Subcutaneous adipose tissue (tissue), 4 donors: ENCODE results near the gene COL7A1. TPM values are rescaled to one million over a fixed set of nuclear protein-coding genes. Genes with fewer than 3 reads are reported as not detected.

Source experiments
- total RNA-seq, 4 donors: library from RNA; depleted of rRNA; stranded (reverse); fragments of >200 nt; gene quantifications; one replicate each; pipeline ENCODE4 v1.1.0, GENCODE V29; 2016
- TF ChIP-seq, protein P1 (sequence below): fragments of 450-650 bp; IDR thresholded peaks from one replicate; pipeline ENCODE4 v1.5.1; 2016; ENCODE audit warnings: low read depth, mild to moderate bottlenecking, control low read depth, antibody characterized with exemption, moderate library complexity

The COL7A1 gene
- total RNA-seq, 4 donors from 2014 or later, result 0.16 to 1.5 (median 0.59) TPM

DNA sequence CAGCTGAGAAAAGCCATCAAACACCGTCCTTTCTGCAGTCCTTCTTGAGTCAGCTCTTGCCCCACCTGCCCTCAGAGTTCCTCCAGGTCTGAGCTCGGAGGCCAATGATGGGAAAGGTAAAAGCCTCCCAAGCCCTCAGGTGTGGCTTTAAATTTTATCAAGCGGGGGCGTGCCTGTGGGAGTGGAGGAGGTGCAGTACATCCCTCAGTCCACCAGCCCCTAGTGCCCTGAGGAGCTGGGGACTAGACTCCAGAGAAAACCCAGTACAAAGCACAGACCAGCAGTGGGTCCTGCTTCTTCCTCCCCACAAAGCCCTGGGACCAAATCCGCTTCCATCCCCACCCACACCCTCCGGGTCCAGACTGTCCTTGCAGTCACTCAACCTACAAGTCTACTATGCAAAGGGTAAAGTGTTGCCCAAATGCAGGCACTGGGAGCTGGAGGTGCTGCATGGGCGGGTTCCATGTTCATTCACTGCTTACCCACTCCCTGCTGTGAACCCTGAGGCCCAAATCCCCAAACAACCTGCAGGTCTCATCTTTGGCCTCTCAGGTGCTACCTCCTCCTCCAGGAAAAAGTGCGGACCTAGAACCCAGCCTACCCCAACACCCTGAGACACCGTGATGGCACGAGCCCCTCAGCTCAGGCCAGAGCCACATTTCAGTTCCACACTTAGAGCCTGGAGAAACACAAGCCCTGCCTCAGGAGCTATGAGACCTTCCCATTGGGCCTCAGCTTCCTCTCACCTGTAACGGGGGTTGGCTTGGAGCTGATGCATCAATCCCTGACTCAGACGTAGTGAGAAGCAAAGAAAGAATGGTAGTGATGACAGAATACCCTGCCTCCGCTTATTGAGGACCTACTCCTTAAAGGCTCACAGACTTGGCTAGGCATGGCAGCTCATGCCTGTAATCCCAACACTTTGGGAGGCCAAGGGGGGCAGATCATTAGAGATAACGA lies 41.0 kb downstream of the COL7A1 start:
- TF ChIP-seq, protein P1, sequence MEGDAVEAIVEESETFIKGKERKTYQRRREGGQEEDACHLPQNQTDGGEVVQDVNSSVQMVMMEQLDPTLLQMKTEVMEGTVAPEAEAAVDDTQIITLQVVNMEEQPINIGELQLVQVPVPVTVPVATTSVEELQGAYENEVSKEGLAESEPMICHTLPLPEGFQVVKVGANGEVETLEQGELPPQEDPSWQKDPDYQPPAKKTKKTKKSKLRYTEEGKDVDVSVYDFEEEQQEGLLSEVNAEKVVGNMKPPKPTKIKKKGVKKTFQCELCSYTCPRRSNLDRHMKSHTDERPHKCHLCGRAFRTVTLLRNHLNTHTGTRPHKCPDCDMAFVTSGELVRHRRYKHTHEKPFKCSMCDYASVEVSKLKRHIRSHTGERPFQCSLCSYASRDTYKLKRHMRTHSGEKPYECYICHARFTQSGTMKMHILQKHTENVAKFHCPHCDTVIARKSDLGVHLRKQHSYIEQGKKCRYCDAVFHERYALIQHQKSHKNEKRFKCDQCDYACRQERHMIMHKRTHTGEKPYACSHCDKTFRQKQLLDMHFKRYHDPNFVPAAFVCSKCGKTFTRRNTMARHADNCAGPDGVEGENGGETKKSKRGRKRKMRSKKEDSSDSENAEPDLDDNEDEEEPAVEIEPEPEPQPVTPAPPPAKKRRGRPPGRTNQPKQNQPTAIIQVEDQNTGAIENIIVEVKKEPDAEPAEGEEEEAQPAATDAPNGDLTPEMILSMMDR, result no peak

DNA sequence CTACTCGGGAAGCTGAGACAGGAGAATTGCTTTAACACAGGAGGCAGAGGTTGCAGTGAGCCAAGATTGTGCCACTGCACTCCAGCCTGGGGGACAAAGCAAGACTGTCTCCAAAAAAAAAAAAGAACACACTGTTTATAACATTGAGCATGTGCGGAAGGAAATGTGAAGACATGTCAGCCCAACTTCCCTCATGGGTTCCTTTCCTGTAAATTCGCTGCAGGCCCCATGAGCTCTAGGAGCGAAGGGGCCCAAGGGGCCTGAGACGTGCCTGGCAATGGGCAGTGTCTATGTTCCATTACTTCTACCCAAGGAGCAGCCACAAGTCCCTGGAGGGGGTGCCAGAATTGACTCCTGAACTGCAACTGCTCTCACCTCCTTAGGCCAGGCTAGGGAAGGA lies 41.8 kb downstream of the COL7A1 start:
- TF ChIP-seq, protein P1, result no peak

DNA sequence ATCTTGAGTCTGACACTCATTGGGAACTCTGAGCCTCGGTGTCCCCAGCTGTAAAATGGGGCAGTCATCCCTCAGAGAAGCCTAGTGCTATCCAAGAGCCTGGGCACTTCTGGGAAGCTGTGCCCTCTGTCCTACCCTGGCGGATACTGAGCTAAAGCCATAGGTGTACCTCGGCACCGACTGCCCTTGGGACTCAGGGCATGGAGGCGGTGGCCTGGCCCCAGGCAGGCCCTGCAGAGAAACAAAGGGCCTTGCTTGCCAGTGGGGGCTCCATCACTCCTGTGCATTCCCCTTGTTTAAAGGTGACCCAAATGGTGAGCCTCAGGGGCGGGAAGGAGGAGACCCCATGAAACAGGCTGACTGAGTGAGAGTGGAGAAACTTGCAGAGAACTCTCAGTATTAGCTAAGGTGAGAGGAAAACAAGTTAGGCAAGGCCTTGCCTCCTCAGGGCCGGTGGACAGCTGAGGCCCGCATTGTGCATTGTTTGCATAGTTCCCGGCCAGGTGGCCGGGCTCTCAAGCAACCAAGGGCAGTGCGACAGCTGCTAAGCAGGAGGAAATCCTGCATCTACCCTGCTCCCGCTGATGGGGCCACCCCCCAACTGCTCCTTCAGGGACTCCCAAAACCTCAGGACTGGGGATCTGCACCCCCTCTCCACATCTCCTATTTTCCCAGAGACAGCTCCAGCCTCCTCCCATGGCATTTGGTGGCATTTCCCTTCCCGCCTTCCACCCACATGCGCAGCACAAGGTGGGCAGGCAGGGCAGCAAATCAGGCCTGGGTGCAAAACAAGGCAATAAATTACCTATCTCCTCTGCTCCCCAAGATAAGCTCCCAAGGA lies 42.8 kb downstream of the COL7A1 start:
- TF ChIP-seq, protein P1, result no peak

DNA sequence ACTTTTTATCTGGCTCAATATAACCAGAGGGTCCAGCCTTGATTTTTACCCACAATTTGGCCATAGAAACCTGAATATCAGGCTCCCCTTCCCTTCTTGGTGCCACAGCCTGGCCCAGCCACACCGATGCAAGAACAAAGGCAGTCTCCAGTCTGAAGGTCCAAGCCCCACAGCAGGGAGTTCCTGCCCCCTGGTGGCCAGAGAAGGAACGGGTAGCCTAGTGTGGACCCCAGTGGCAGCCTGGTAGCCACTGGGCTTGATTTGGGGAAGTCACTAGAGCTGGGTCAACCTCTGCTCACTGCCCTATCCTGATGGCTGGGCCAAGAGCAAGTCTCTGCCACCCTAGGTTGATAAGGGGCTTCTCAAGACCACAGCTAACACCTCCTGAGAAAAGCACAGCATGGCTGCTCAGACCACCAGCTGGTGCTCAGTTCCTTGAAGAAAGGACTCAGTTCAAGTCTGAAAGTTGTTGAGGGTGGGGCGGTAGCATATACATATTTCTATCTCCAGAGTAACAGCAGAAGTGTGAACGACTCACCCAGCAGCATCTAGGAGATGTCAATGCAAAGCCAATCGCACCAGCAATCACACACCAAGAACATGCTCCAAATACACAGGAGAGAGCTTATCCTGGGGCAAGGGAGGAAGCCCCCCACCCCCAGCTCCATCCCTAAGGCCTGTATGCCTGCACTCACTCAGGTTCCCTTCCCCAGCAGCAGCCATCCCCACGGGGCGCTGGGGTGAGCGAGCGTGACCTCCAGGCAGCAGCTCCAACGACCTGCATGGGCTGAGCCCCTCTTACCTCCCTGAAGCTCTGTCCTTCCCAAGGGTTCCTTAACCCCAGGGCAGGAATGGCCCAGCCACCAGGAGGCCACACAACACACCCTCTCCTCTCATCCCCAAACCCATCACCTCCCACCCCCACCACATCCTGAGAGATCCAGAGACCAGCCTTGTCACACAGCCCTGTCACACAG lies 46.1 kb downstream of the COL7A1 start:
- TF ChIP-seq, protein P1, result no peak

DNA sequence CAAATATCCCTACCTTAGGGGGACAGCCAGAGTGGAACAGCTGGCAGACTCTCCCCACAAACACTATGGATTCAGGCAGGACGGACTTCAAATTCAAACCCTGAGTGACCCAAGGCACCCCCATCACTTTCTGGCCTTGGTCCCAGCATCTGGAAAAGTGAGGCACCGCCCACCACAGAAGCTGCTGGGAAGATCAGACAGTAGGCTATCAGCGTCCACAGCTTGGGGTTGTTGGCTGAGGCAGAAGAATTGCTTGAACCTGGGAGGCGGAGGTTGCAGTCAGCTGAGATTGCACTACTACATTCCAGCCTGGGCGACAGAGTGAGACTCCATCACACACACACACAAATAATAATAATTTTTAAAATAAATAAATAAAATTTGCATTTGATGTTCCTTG lies 47.0 kb downstream of the COL7A1 start:
- TF ChIP-seq, protein P1, result no peak

DNA sequence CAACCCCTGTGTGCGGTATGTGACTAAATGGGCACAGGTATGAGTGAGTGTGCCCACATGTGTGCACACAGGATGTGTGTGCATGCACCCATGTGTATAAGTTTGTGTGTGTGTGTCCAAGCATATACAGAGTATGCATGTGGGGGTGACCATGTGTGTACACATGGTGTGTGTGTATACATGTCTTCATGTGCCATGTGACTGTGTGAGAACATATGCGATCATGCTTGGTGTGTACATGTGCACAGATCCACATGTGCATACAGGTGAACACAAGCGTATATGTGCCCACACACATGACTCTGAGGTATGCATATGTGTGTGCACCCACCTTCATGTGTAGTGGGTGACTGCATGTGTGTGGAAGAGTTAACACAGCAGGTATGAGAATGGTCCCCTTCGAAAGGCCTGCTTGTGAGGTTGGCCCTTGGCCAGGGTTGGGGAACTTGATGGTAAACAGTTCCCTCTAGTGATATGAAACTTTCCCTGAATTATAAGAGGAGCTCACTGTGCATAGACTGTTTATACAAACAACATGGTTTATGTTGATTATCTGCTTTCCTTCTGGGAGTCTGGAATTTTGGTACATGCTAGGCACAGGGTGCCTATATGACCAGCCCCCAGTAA lies 48.8 kb downstream of the COL7A1 start:
- TF ChIP-seq, protein P1, result no peak
